ENCODE data around the gene THADA. TPM values are rescaled to one million over a fixed set of nuclear protein-coding genes. Genes with fewer than 3 reads are reported as not detected.

Gene THADA
- total and polyA plus RNA-seq, 7 donors = 4.4 to 35.2 (median 20.2) TPM

DNA sequence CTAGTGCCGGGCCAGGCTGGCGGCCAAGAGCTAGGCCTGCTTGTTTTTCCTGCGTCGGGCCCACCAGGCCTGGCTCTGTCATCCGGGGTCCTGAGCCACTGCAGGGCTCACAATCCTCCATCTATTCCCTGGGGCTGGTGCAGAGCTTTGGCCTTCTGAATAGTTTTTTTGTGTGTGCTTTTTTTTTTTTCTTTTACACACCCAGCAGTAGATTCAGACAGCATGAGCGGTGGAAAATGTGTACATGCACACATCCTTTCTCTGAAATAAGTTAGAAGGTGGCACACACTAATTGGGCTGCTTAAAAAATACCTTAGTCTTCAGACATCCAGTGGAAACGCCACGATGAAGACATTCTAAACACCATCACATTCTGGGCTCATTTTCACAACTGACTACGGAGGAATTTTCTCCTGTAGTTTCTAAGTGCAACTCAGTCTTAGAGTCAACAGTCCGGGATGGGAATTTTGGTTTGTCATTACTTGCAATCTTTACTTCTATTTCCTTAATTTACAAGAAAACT, 375.5 kb downstream of the THADA start:
- Histone ChIP-seq H3K4me3 (peak overlapping the region; percentile 22 to 93 (median 56)), H3K9me3 (no peaks in the 10 kb centered on the region), H3K27me3 (no peaks in the 10 kb centered on the region), H3K27ac (peak overlapping the region; percentile 99 to 100 (median 100)), H3K36me3 (peaks cover 5 to 26% (median 14%) of the 10 kb centered on the region in 4 donors), H3K4me1 (peaks cover 0 to 58% (median 55%) of the 10 kb centered on the region in 4 donors)
- DNase-seq = no peak
- WGBS, 2 donors = 0 to 1% methylated on average over 10 of the region's 10 CpGs
- intact Hi-C loops (cut with DNase I) = loop anchor here (2.0 to 5.0 kb wide), 2 partner anchors 113 to 195 kb away; no protein-coding TSS in a partner anchor
- TF ChIP-seq, protein P1, sequence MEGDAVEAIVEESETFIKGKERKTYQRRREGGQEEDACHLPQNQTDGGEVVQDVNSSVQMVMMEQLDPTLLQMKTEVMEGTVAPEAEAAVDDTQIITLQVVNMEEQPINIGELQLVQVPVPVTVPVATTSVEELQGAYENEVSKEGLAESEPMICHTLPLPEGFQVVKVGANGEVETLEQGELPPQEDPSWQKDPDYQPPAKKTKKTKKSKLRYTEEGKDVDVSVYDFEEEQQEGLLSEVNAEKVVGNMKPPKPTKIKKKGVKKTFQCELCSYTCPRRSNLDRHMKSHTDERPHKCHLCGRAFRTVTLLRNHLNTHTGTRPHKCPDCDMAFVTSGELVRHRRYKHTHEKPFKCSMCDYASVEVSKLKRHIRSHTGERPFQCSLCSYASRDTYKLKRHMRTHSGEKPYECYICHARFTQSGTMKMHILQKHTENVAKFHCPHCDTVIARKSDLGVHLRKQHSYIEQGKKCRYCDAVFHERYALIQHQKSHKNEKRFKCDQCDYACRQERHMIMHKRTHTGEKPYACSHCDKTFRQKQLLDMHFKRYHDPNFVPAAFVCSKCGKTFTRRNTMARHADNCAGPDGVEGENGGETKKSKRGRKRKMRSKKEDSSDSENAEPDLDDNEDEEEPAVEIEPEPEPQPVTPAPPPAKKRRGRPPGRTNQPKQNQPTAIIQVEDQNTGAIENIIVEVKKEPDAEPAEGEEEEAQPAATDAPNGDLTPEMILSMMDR (IDR thresholded peaks at IDR 0.05) = no peak
- no peak for TF ChIP-seq POLR2AphosphoS5 (IDR thresholded peaks at IDR 0.05)
- TF ChIP-seq POLR2A (IDR thresholded peaks at IDR 0.05) = no peak
- TF ChIP-seq EP300 (IDR thresholded peaks at IDR 0.05) = no peak

DNA sequence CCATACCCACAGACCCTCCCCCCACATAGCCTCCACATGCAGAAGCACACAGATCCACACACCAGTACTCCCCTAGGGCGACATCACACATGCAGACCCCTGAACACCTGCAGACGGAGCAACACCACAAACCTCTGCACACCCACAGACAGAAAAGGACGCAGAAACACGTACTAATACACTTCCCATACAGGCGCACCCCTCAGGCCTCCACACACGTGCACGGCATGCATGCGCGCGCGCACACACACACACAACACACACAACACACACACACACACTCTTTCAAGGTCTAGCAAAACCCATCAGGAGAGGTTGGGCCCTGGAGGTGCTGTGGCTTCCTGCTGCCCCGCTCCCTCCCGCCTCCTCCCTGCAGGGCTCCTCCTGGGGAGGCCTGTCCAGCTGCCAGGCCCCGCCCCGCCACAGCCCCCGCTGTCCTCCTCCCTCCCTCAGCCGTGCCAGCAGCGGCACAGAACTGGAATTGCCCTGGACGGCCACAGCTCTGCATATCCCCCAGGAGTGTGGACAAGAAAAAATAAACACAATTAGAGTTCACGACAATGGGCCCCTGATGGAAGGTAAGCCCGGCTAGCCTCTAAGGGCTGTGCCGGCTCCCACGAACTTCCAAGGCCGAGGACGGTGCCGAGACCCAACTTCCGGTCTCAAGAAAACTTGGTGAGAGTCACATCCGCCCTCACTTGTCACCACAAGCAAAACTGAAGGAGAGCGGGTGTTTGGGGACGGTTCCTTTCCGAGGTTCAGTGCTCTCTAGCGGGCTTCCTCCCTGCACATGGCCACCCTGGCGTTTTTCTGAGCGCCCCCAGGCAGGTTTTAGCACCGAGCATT, 376.2 kb downstream of the THADA start:
- Histone ChIP-seq H3K27ac (peak overlapping the region; percentile 99 to 100 (median 100)), H3K27me3 (no peaks in the 10 kb centered on the region), H3K9me3 (no peaks in the 10 kb centered on the region), H3K36me3 (peaks cover under 1 to 20% (median 7%) of the 10 kb centered on the region in 4 donors), H3K4me3 (peak overlapping the region; percentile 22 to 93 (median 56)), H3K4me1 (peaks cover 0 to 58% (median 55%) of the 10 kb centered on the region in 4 donors)
- TF ChIP-seq POLR2AphosphoS5 (IDR thresholded peaks at IDR 0.05) = peak in 2 of 4 donors; percentile 74 to 80
- TF ChIP-seq, protein P1 (IDR thresholded peaks at IDR 0.05) = no peak
- TF ChIP-seq POLR2A (IDR thresholded peaks at IDR 0.05) = peak; percentile 60 to 68
- no peak for TF ChIP-seq EP300 (IDR thresholded peaks at IDR 0.05)
- WGBS, 2 donors = 1% methylated on average over 35 of the region's 35 CpGs
- peak; percentile 95 for DNase-seq
- intact Hi-C loops (cut with DNase I) = loop anchor here (2.0 to 5.0 kb wide), 2 partner anchors 112 to 195 kb away; no protein-coding TSS in a partner anchor

DNA sequence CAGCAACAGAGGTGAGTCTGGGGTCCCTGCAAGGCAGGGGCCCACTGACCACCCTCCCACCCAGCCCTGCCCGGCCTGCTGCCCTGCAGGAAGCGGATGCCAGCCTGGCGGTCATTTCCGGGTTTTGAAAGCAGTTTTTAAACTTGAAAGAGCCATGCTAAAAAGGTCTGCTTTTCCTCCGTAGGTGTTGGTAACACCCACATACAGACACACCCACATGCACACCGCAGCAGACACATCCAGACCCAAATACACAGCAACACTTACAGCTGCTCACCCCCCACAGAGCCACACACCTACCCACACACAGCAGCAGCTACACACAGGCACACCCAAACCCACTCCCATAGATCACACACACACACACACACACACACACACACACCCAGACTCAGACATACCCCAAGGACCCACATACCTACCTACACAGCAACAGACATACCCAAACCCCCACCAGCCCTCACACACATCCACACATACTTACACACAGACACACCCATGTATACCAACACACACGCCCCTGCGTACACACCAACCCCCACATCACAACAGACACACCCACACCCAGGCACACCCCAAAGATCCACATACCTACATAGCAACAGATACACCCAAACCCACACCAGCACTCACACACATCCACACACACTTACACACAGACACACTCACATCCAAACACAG, 377.0 kb downstream of the THADA start:
- Histone ChIP-seq H3K36me3 (peaks cover 0 to 12% (median 2%) of the 10 kb centered on the region in 4 donors), H3K9me3 (no peaks in the 10 kb centered on the region), H3K27ac (peak overlapping the region; percentile 99 to 100 (median 100)), H3K4me1 (peaks cover 0 to 58% (median 55%) of the 10 kb centered on the region in 4 donors), H3K27me3 (no peaks in the 10 kb centered on the region), H3K4me3 (peak overlapping the region; percentile 22 to 93 (median 56))
- WGBS, 2 donors = 0 to 5% methylated on average over 8 of the region's 8 CpGs
- peak; percentile 78 for DNase-seq
- intact Hi-C loops (cut with DNase I) = no loop called here
- TF ChIP-seq POLR2AphosphoS5 (IDR thresholded peaks at IDR 0.05) = peak in 1 of 4 donors; percentile 8
- no peak for TF ChIP-seq POLR2A (IDR thresholded peaks at IDR 0.05)

DNA sequence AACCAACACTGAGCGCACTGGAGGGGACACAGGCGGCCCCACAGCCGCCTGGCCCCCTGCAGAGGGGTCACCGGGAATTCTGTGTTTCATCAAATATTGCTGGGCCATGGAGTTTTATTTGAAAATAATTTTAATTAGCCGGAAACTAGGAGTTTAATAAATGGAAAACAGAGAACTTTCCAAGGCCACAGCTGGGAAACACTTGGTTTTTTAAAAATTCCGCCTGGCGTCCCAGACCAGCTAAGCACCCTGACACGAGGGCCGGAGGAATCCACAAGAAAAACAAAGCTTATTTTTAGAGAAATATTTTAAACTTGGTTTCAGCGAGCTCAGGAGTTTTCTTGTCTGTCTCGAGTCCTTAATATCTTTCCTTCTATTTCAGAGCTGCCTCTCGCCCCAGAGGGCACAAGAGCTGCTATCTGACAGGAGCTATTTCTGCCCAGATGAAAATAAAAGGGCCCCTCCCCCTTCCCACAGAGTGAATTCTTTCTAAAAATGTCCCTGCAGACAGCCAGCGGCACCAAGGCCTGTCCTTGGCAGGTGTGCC, 377.6 kb downstream of the THADA start:
- peak overlapping the region in 3 of 4 donors; percentile 39 to 93 (median 73) for H3K4me3 ChIP-seq
- no peak for TF ChIP-seq EP300 (IDR thresholded peaks at IDR 0.05)
- TF ChIP-seq, protein P1 (IDR thresholded peaks at IDR 0.05) = peak in 2 of 4 experiments; percentile 15 to 19
- intact Hi-C loops (cut with DNase I) = no loop called here
- H3K27me3 ChIP-seq = no peaks in the 10 kb centered on the region
- DNase-seq = no peak
- WGBS, 2 donors = 25 to 31% methylated on average over 13 of the region's 13 CpGs
- H3K27ac ChIP-seq = peak overlapping the region; percentile 99 to 100 (median 100)
- H3K9me3 ChIP-seq = no peaks in the 10 kb centered on the region
- peaks cover 0 to 58% (median 55%) of the 10 kb centered on the region in 4 donors for H3K4me1 ChIP-seq
- H3K36me3 ChIP-seq = peaks cover 0 to 6% (median 0%) of the 10 kb centered on the region in 4 donors
